ENCODE results near the gene PRKAR2B.

Gene PRKAR2B

GRCh38 chr7:107115762-107116540 is 71.4 kb downstream of the PRKAR2B start:
- no peak overlapping the region for H3K4me3 ChIP-seq (ENCODE audit: low read depth, low read length)
- TF ChIP-seq, protein P1, sequence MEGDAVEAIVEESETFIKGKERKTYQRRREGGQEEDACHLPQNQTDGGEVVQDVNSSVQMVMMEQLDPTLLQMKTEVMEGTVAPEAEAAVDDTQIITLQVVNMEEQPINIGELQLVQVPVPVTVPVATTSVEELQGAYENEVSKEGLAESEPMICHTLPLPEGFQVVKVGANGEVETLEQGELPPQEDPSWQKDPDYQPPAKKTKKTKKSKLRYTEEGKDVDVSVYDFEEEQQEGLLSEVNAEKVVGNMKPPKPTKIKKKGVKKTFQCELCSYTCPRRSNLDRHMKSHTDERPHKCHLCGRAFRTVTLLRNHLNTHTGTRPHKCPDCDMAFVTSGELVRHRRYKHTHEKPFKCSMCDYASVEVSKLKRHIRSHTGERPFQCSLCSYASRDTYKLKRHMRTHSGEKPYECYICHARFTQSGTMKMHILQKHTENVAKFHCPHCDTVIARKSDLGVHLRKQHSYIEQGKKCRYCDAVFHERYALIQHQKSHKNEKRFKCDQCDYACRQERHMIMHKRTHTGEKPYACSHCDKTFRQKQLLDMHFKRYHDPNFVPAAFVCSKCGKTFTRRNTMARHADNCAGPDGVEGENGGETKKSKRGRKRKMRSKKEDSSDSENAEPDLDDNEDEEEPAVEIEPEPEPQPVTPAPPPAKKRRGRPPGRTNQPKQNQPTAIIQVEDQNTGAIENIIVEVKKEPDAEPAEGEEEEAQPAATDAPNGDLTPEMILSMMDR (IDR thresholded peaks at IDR 0.05; ENCODE audit: insufficient read depth, low read depth, low read length, missing control alignments): no peak
- DNase-seq (ENCODE audit: low read depth): no peak

- DNase-seq (ENCODE audit: low read depth): no peak
- TF ChIP-seq, protein P1 (IDR thresholded peaks at IDR 0.05; ENCODE audit: insufficient read depth, low read depth, low read length, missing control alignments): no peak
- no peak overlapping the region for H3K4me3 ChIP-seq (ENCODE audit: low read depth, low read length)
These were observed 73.8 kb downstream of the PRKAR2B start for GRCh38 chr7:107118109-107118900.

DNA sequence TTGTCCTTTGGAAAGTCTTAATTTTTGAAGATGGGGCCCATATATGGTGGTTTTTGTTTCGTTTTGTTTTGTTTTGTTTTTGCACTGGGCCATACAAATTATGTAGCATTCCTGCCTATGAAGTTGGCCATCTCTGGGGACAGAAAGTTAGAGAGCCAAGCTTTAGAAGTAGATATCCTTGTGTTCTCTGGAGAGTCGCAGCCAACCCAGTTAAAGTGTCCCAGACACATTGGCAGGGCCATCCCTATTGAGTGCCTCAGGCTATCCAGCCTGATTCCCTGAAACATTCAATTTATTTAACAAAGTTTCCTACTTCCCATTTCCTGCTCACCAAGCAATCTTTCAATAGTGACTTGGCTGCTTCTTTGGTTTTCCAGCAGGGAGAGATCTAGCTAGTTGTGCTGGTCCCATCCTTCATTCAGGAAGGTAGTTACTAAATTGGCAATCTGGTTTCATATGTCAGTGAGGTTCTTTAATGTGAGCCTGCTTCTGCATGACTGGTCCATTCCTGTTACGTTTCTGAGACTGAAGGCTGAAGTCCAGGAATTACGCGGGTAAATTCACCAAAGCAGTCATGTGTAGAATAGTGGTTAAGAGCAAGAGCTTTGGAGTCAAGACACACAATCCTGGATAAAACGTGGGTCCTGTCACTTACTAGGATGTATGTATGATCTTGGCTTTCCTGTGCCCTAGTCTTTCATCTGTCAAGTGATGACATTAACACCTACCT is 75.0 kb downstream of the PRKAR2B start:
- no peak for DNase-seq (ENCODE audit: low read depth)
- H3K4me3 ChIP-seq (ENCODE audit: low read depth, low read length): no peak overlapping the region
- TF ChIP-seq, protein P1 (IDR thresholded peaks at IDR 0.05; ENCODE audit: insufficient read depth, low read depth, low read length, missing control alignments): no peak

DNA sequence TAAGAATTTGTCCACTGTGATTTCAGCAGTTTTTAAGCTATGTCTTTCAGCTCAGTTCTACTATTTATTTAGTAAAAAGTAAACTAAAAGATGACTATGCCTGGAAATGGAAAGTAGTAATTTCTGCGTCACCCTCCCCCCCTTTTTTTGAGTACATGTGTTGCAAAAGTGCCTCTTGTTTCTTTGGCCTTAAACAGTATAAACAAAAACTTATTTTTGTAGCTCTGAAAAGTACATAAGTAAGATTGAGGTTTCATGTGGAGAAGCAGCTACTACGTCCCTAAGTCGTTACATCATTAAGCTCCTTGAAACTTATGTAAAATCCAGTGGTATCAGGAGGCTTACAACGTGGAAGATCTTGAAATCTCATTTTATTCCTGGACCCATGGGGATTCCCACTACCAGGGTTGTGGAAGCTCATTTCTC is 78.0 kb downstream of the PRKAR2B start:
- no peak overlapping the region for H3K4me3 ChIP-seq (ENCODE audit: low read depth, low read length)
- TF ChIP-seq, protein P1 (IDR thresholded peaks at IDR 0.05; ENCODE audit: insufficient read depth, low read depth, low read length, missing control alignments): no peak
- no peak for DNase-seq (ENCODE audit: low read depth)

DNA sequence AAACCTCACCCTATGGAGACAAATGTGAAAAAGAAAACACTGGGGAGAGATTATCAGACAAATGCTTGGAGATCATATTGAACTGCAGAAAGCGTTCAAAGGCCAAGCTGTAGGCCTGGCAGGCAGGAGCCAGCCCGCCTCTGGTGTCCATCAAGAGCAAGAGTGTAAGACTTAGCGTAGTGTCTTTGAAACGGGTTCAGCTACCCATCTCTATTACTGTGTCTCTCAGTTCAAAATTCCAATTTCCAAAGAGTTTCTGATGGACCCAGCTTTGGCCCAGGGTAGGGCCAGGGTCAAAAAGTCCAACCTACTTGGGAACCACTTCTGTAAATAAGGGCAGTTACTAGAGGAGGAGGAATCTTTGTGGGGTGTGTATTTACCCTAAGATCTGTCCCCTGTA is 78.9 kb downstream of the PRKAR2B start:
- no peak for DNase-seq (ENCODE audit: low read depth)
- TF ChIP-seq, protein P1 (IDR thresholded peaks at IDR 0.05; ENCODE audit: insufficient read depth, low read depth, low read length, missing control alignments): no peak
- no peak overlapping the region for H3K4me3 ChIP-seq (ENCODE audit: low read depth, low read length)

DNA sequence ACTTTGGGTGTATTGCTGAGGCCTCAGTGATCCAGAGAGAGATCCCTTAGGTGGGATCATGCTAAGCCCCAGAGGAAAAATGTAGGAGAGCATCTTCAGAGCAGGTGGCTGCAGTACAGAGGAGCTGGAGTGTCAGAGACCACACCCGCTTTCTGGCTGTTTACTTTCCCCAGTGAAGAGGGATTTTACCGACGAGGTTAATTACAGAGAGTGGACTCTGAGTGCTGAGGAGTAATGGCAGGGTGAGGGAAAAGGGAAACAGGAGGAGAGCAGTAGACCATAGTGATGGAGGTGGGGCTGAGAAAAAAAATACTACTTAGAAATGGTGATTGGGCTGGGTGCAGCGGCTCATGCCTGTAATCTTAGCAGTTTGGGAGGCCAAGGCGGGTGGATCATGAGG is 81.0 kb downstream of the PRKAR2B start:
- TF ChIP-seq, protein P1 (IDR thresholded peaks at IDR 0.05; ENCODE audit: insufficient read depth, low read depth, low read length, missing control alignments): no peak
- DNase-seq (ENCODE audit: low read depth): no peak
- no peak overlapping the region for H3K4me3 ChIP-seq (ENCODE audit: low read depth, low read length)
